ENCODE results near the gene SLAIN1.
A peak's percentile ranks its signal among the peaks of the same experiment; 100 is the strongest.

Gene SLAIN1

DNA sequence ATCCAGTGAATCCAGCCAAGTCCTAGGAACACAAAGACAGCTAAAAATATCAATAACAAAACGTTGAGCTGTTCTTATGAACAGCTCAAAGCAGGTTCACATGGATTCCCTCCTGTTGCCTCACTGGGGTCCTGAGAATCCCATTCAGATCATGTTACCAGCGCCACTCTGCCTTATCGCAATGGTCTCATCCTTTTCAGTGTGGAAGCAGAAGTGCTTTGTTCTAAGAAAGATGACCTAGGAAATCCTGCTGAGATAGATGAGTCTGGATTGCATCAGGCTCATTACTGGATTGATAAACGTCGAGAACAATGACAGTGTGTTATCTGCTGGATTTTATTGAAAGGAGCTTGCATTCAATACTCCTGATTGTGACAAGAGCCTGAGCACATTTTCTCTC lies 87.0 kb downstream of the SLAIN1 start:
- H3K4me1 ChIP-seq (ENCODE audit: control insufficient read depth, insufficient read depth, low read depth, low read length) = no peaks in the 10 kb centered on the region
- H4K8ac ChIP-seq (ENCODE audit: low read length) = no peak overlapping the region
- no peak overlapping the region for H3K23ac ChIP-seq (ENCODE audit: low read length in 2 of 2)
- H4K91ac ChIP-seq (ENCODE audit: low read length) = no peak overlapping the region
- no peak overlapping the region for H3K4me3 ChIP-seq (ENCODE audit: insufficient read depth in 1 of 2, low read depth in 1 of 2, low read length in 2 of 2)
- WGBS = 50% methylated on average over 5 of the region's 5 CpGs
- no peak overlapping the region for H2AK5ac ChIP-seq (ENCODE audit: low read length, severe bottlenecking)
- no peak overlapping the region for H2BK120ac ChIP-seq (ENCODE audit: low read depth, low read length)
- no peaks in the 10 kb centered on the region for H3K9me3 ChIP-seq (ENCODE audit: control insufficient read depth, low read length)
- H2BK12ac ChIP-seq (ENCODE audit: low read length in 2 of 2) = no peak overlapping the region
- no peaks in the 10 kb centered on the region for H3K79me1 ChIP-seq (replicated peaks; ENCODE audit: low read length, poor library complexity, severe bottlenecking)
- H2AFZ ChIP-seq (ENCODE audit: low read depth, low read length) = no peak overlapping the region
- no peak overlapping the region for H2BK5ac ChIP-seq (ENCODE audit: low read depth, low read length, poor library complexity, severe bottlenecking)
- H3K4me2 ChIP-seq (ENCODE audit: low read length, poor library complexity, severe bottlenecking) = no peak overlapping the region
- H3K9ac ChIP-seq (ENCODE audit: low read length) = no peak overlapping the region
- H3K14ac ChIP-seq (ENCODE audit: low read length in 2 of 2) = no peak overlapping the region
- H3K27ac ChIP-seq (ENCODE audit: low read length, poor library complexity, severe bottlenecking) = no peak overlapping the region
- H2BK15ac ChIP-seq (ENCODE audit: low read depth, poor library complexity, severe bottlenecking) = no peak overlapping the region
- no peaks in the 10 kb centered on the region for H3K27me3 ChIP-seq (ENCODE audit: control insufficient read depth in 1 of 2, insufficient read depth in 1 of 2, low read length in 2 of 2)
- H3K36me3 ChIP-seq (ENCODE audit: control insufficient read depth in 1 of 2, insufficient read depth in 2 of 2, low read depth in 1 of 2, low read length in 2 of 2) = no peaks in the 10 kb centered on the region
- DNase-seq = no peak
- H3K18ac ChIP-seq (ENCODE audit: low read depth in 1 of 2, low read length in 2 of 2) = no peak overlapping the region
- H3K4ac ChIP-seq (ENCODE audit: low read depth in 1 of 2, low read length in 2 of 2) = no peak overlapping the region

DNA sequence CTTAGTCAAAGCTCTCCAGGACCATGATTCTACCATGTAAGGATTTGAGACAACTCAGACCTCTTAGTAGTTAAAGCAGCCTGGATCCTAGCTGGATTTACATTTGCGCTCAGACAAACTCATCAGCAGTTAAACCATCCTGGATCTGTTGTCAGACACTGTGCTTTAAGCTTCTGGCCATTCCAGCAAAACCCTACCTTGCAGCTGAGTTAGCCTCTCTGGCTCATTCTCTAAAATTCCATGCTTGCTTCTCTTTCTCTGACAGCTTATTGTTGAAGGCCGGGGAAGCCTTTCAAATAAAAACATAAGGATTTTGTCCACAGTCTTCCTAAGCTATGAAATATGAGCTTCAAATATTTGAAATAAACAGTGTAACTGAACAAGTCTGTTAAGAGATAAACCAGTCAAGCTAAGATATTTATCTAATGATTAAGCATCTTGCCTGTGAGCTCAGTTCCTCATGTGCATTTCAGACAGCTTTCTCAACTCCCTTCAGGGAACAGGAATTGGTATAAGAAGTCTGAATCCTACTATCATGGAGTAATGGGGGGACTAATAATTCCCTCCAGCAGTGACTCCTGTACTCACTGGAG lies 89.3 kb downstream of the SLAIN1 start:
- WGBS = 98% methylated on average over 1 of the region's 2 CpGs
- H3K4me2 ChIP-seq (ENCODE audit: low read length, poor library complexity, severe bottlenecking) = no peak overlapping the region
- H2AFZ ChIP-seq (ENCODE audit: low read depth, low read length) = no peak overlapping the region

GRCh38 chr13:77789376-77789775 lies 91.9 kb downstream of the SLAIN1 start:
- H3K36me3 ChIP-seq (ENCODE audit: control insufficient read depth in 1 of 2, insufficient read depth in 2 of 2, low read depth in 1 of 2, low read length in 2 of 2) = no peaks in the 10 kb centered on the region
- H2BK15ac ChIP-seq (ENCODE audit: low read depth, poor library complexity, severe bottlenecking) = no peak overlapping the region
- 87% methylated on average over 1 of the region's 1 CpG for WGBS
- no peak overlapping the region for H3K4me2 ChIP-seq (ENCODE audit: low read length, poor library complexity, severe bottlenecking)
- H4K91ac ChIP-seq (ENCODE audit: low read length) = no peak overlapping the region
- H3K27ac ChIP-seq (ENCODE audit: low read length, poor library complexity, severe bottlenecking) = no peak overlapping the region
- H2BK12ac ChIP-seq (ENCODE audit: low read length in 2 of 2) = no peak overlapping the region
- no peak overlapping the region for H2AK5ac ChIP-seq (ENCODE audit: low read length, severe bottlenecking)
- no peaks in the 10 kb centered on the region for H3K4me1 ChIP-seq (ENCODE audit: control insufficient read depth, insufficient read depth, low read depth, low read length)
- H3K9ac ChIP-seq (ENCODE audit: low read length) = no peak overlapping the region
- H2BK5ac ChIP-seq (ENCODE audit: low read depth, low read length, poor library complexity, severe bottlenecking) = no peak overlapping the region
- H3K23ac ChIP-seq (ENCODE audit: low read length in 2 of 2) = no peak overlapping the region
- H3K4me3 ChIP-seq (ENCODE audit: insufficient read depth in 1 of 2, low read depth in 1 of 2, low read length in 2 of 2) = no peak overlapping the region
- no peak overlapping the region for H3K4ac ChIP-seq (ENCODE audit: low read depth in 1 of 2, low read length in 2 of 2)
- H3K79me1 ChIP-seq (replicated peaks; ENCODE audit: low read length, poor library complexity, severe bottlenecking) = no peaks in the 10 kb centered on the region
- no peak overlapping the region for H4K8ac ChIP-seq (ENCODE audit: low read length)
- H2BK120ac ChIP-seq (ENCODE audit: low read depth, low read length) = no peak overlapping the region
- no peaks in the 10 kb centered on the region for H3K27me3 ChIP-seq (ENCODE audit: control insufficient read depth in 1 of 2, insufficient read depth in 1 of 2, low read length in 2 of 2)
- no peak overlapping the region for H3K14ac ChIP-seq (ENCODE audit: low read length in 2 of 2)
- H3K18ac ChIP-seq (ENCODE audit: low read depth in 1 of 2, low read length in 2 of 2) = no peak overlapping the region
- H3K9me3 ChIP-seq (ENCODE audit: control insufficient read depth, low read length) = peaks cover 16% of the 10 kb centered on the region
- DNase-seq = no peak
- H2AFZ ChIP-seq (ENCODE audit: low read depth, low read length) = no peak overlapping the region

More for the DNA sequence above, 89.3 kb downstream of the SLAIN1 start:
- Histone ChIP-seq H2BK12ac (ENCODE audit: low read length in 2 of 2) (peak overlapping the region in 1 of 2 experiments; percentile 23), H2AK5ac (ENCODE audit: low read length, severe bottlenecking) (no peak overlapping the region), H3K4me1 (ENCODE audit: control insufficient read depth, insufficient read depth, low read depth, low read length) (no peaks in the 10 kb centered on the region), H3K9me3 (ENCODE audit: control insufficient read depth, low read length) (peaks cover 6% of the 10 kb centered on the region), H3K23ac (ENCODE audit: low read length in 2 of 2) (no peak overlapping the region), H3K14ac (ENCODE audit: low read length in 2 of 2) (no peak overlapping the region), H4K91ac (ENCODE audit: low read length) (no peak overlapping the region), H2BK120ac (ENCODE audit: low read depth, low read length) (no peak overlapping the region), H4K8ac (ENCODE audit: low read length) (no peak overlapping the region), H3K36me3 (ENCODE audit: control insufficient read depth in 1 of 2, insufficient read depth in 2 of 2, low read depth in 1 of 2, low read length in 2 of 2) (no peaks in the 10 kb centered on the region), H2BK5ac (ENCODE audit: low read depth, low read length, poor library complexity, severe bottlenecking) (no peak overlapping the region), H3K18ac (ENCODE audit: low read depth in 1 of 2, low read length in 2 of 2) (peak overlapping the region in 1 of 2 experiments; percentile 34), H3K4me3 (ENCODE audit: insufficient read depth in 1 of 2, low read depth in 1 of 2, low read length in 2 of 2) (no peak overlapping the region), H3K27me3 (ENCODE audit: control insufficient read depth in 1 of 2, insufficient read depth in 1 of 2, low read length in 2 of 2) (no peaks in the 10 kb centered on the region), H2BK15ac (ENCODE audit: low read depth, poor library complexity, severe bottlenecking) (no peak overlapping the region), H3K4ac (ENCODE audit: low read depth in 1 of 2, low read length in 2 of 2) (peak overlapping the region in 1 of 2 experiments; percentile 67), H3K9ac (ENCODE audit: low read length) (no peak overlapping the region), H3K79me1 (replicated peaks; ENCODE audit: low read length, poor library complexity, severe bottlenecking) (no peaks in the 10 kb centered on the region), H3K27ac (ENCODE audit: low read length, poor library complexity, severe bottlenecking) (no peak overlapping the region)
- peak; percentile 24 for DNase-seq

DNA sequence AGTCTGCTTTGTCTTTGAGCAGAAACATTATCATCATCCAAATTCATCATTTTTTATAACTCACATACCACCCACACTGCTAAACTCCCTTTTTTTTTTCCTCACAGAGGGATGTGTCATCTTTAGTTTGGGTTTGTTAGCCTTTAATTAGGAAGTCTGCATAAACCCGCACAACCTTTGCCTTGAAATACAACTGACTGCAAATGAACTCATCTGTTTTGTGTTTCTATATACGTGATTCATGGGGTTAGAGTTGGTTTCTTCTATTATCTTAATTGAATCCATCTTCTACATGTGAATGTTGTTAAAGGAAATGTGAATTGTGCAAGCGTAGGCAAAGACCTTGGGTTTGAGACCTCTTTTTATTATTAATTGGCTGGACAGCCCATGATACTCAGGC lies 102.7 kb downstream of the SLAIN1 start:
- Histone ChIP-seq H2BK12ac (ENCODE audit: low read length in 2 of 2) (no peak overlapping the region), H3K23ac (ENCODE audit: low read length in 2 of 2) (no peak overlapping the region), H3K27ac (ENCODE audit: low read length, poor library complexity, severe bottlenecking) (no peak overlapping the region), H2BK120ac (ENCODE audit: low read depth, low read length) (no peak overlapping the region), H3K36me3 (ENCODE audit: control insufficient read depth in 1 of 2, insufficient read depth in 2 of 2, low read depth in 1 of 2, low read length in 2 of 2) (no peaks in the 10 kb centered on the region), H3K27me3 (ENCODE audit: control insufficient read depth in 1 of 2, insufficient read depth in 1 of 2, low read length in 2 of 2) (no peaks in the 10 kb centered on the region), H3K9ac (ENCODE audit: low read length) (peak overlapping the region; percentile 54), H3K9me3 (ENCODE audit: control insufficient read depth, low read length) (no peaks in the 10 kb centered on the region), H2AK5ac (ENCODE audit: low read length, severe bottlenecking) (no peak overlapping the region), H3K14ac (ENCODE audit: low read length in 2 of 2) (no peak overlapping the region), H2AFZ (ENCODE audit: low read depth, low read length) (no peak overlapping the region), H3K4me2 (ENCODE audit: low read length, poor library complexity, severe bottlenecking) (no peak overlapping the region), H4K8ac (ENCODE audit: low read length) (no peak overlapping the region), H4K91ac (ENCODE audit: low read length) (no peak overlapping the region), H3K79me1 (replicated peaks; ENCODE audit: low read length, poor library complexity, severe bottlenecking) (no peaks in the 10 kb centered on the region), H3K4me1 (ENCODE audit: control insufficient read depth, insufficient read depth, low read depth, low read length) (no peaks in the 10 kb centered on the region), H2BK15ac (ENCODE audit: low read depth, poor library complexity, severe bottlenecking) (no peak overlapping the region), H2BK5ac (ENCODE audit: low read depth, low read length, poor library complexity, severe bottlenecking) (no peak overlapping the region), H3K18ac (ENCODE audit: low read depth in 1 of 2, low read length in 2 of 2) (no peak overlapping the region), H3K4ac (ENCODE audit: low read depth in 1 of 2, low read length in 2 of 2) (no peak overlapping the region), H3K4me3 (ENCODE audit: insufficient read depth in 1 of 2, low read depth in 1 of 2, low read length in 2 of 2) (no peak overlapping the region)
- no peak for DNase-seq
- WGBS = 100% methylated on average over 3 of the region's 3 CpGs
